Activated T-helper 2 cell treated with anti-CD3 and anti-CD28 coated beads, Interferon-gamma antibody, Interleukin-2, Interleukin-4, amounts not matched to agents 10 μg/mL and 5 μg/mL and 100 μg/mL, durations not matched to agents 14 hours and 24 hours and 36 hours (primary cell): ENCODE data around the gene PDCD1LG2. TPM values are rescaled to one million over a fixed set of nuclear protein-coding genes. Genes with fewer than 3 reads are reported as not detected.
"Not testable (repeated sequence)": the region's sequence is repeated elsewhere in the genome, so short reads cannot be mapped to it uniquely, and the experiment has no call there.

Experiments used
- DNase-seq: peaks from one replicate; pipeline ENCODE4 v3.0.0; 2021; ENCODE audit warnings: low spot score
- H3K27ac Mint-ChIP-seq: one replicate; pipeline ENCODE4 v1.8.0; 2021; ENCODE audit warnings: mixed read lengths
- H3K27me3 Mint-ChIP-seq: one replicate; pipeline ENCODE4 v1.8.0; 2021; ENCODE audit warnings: low read depth, mixed read lengths
- H3K36me3 Mint-ChIP-seq: one replicate; pipeline ENCODE4 v1.8.0; 2021; ENCODE audit warnings: low read depth, mixed read lengths
- H3K4me1 Mint-ChIP-seq: one replicate; pipeline ENCODE4 v1.8.0; 2021; ENCODE audit warnings: low read depth, mixed read lengths
- H3K4me3 Mint-ChIP-seq: one replicate; pipeline ENCODE4 v1.8.0; 2021; ENCODE audit warnings: low read depth, mild to moderate bottlenecking, moderate library complexity, mixed read lengths
- H3K9me3 Mint-ChIP-seq: one replicate; pipeline ENCODE4 v1.8.0; 2021; ENCODE audit warnings: mixed read lengths
- intact Hi-C: fragments of 100-400 bp; cut with micrococcal nuclease; formaldehyde crosslinking; loops from one replicate; pipeline ENCODE4 v1.15.1; 2023
- total RNA-seq: library from RNA; stranded (reverse); gene quantifications from 2 replicates; pipeline ENCODE4 v1.2.3, GENCODE V29; 2022

The PDCD1LG2 gene
- total RNA-seq, 1 donor from 2014 or later, result 1.7 TPM

DNA sequence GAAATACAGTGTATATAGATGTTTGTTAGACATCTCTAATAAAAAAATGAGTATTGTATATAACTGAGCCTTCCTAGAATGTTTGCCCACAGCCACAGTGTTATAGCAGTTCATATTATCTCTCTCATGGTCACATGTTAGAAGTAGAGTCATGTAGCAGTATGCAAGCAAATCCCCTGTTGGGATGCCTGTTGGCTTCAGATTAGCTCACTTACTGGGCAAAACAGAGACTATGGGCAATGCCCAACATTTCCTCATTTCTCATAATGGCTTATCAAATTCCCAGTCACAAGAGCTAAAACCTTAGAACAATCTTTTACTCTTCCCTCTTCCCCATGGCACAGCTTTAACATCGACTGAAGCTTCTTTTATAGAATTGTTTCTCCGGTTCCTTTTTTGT, 27.0 kb upstream of the PDCD1LG2 start:
- H3K4me1 Mint-ChIP-seq, result peaks cover 10% of the 10 kb centered on the region
- H3K27me3 Mint-ChIP-seq, result no peaks in the 10 kb centered on the region
- H3K27ac Mint-ChIP-seq, result no peak overlapping the region
- no peaks in the 10 kb centered on the region for H3K36me3 Mint-ChIP-seq
- no peak for DNase-seq
- intact Hi-C loops, result no loop called here
- peaks cover 5% of the 10 kb centered on the region for H3K9me3 Mint-ChIP-seq
- H3K4me3 Mint-ChIP-seq, result no peak overlapping the region

DNA sequence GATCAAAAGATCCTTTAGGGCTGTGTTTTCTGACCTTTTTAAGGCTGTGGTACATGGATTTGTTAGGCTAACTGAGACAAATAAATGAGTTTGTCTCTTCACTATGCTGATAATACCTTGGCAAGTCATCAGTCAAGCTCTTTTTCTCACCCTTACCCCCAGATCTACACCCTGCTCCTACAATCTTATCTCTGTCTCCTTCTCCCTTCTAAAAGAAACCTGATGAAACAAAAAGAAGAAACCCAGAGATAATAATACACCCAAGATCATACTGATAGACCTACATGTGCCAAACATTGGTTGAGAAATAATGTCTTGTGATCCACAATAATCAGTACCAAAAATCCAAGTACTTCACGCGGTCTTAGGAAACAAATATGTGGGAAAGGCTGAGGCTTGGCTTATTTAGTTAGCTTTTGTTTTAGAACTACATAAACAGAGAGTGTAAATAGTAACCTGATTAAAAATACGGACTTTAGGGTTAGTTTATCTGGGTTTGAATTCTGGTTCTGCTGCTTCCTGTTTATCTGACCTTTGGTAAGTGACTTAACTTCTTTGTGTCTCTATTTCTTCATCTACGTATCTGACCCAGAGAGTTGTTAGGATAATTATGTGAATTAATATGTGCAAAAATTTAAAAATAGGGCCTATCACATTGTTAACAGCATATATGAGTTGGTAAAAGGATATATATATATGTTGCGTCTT, 24.8 kb upstream of the PDCD1LG2 start:
- Mint-ChIP-seq H3K27me3 (no peaks in the 10 kb centered on the region), H3K27ac (no peak overlapping the region), H3K4me3 (no peak overlapping the region), H3K9me3 (no peaks in the 10 kb centered on the region), H3K4me1 (peaks cover 7% of the 10 kb centered on the region), H3K36me3 (no peaks in the 10 kb centered on the region)
- intact Hi-C loops, result no loop called here
- no peak for DNase-seq

DNA sequence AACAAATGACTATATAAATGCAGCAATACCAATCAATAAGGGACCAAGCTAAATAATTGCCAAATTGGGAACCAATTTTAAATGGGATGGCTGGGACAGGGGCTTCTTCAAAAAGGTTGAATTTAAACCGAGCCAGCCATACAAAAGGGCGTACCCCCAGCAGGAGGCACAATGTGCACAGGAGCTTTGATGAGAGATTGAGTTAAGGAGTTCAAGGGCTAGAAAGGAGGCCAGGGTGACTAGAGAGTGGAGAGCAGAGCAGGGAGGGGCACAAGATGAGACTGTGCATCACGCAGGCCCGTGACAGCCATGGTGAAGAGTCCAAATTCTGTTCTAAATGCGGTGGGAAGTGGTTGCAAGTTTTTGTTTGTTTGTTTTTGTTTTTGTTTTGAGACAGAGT, 23.3 kb upstream of the PDCD1LG2 start:
- no peak overlapping the region for H3K27ac Mint-ChIP-seq
- H3K9me3 Mint-ChIP-seq, result no peaks in the 10 kb centered on the region
- intact Hi-C loops, result no loop called here
- no peaks in the 10 kb centered on the region for H3K27me3 Mint-ChIP-seq
- H3K4me1 Mint-ChIP-seq, result peaks cover 6% of the 10 kb centered on the region
- DNase-seq, result no peak
- H3K36me3 Mint-ChIP-seq, result no peaks in the 10 kb centered on the region
- H3K4me3 Mint-ChIP-seq, result no peak overlapping the region

GRCh38 chr9:5488221-5489008, 21.9 kb upstream of the PDCD1LG2 start:
- no peak for DNase-seq
- H3K27ac Mint-ChIP-seq, result no peak overlapping the region
- intact Hi-C loops, result no loop called here
- H3K27me3 Mint-ChIP-seq, result no peaks in the 10 kb centered on the region
- H3K4me3 Mint-ChIP-seq, result no peak overlapping the region
- H3K36me3 Mint-ChIP-seq, result no peaks in the 10 kb centered on the region
- H3K4me1 Mint-ChIP-seq, result peaks cover 12% of the 10 kb centered on the region
- peaks cover 1% of the 10 kb centered on the region for H3K9me3 Mint-ChIP-seq

GRCh38 chr9:5489630-5490490, 20.5 kb upstream of the PDCD1LG2 start:
- H3K4me3 Mint-ChIP-seq, result no peak overlapping the region
- intact Hi-C loops, result no loop called here
- peaks cover 21% of the 10 kb centered on the region for H3K4me1 Mint-ChIP-seq
- H3K27ac Mint-ChIP-seq, result no peak overlapping the region
- no peaks in the 10 kb centered on the region for H3K27me3 Mint-ChIP-seq
- DNase-seq, result no peak
- H3K36me3 Mint-ChIP-seq, result peaks cover 4% of the 10 kb centered on the region
- peaks cover 10% of the 10 kb centered on the region for H3K9me3 Mint-ChIP-seq

GRCh38 chr9:5492965-5493678, 17.2 kb upstream of the PDCD1LG2 start:
- Mint-ChIP-seq H3K4me1 (peaks cover 20% of the 10 kb centered on the region), H3K27me3 (no peaks in the 10 kb centered on the region), H3K9me3 (peaks cover 10% of the 10 kb centered on the region), H3K36me3 (peaks cover 4% of the 10 kb centered on the region), H3K27ac (peak overlapping the region; percentile 43), H3K4me3 (no peak overlapping the region)
- intact Hi-C loops, result loop anchor here (1.0 kb wide), 2 partner anchors 17 to 34 kb away; partner anchors contain the start of gene PDCD1LG2
- DNase-seq, result no peak

GRCh38 chr9:5493679-5494511, 16.4 kb upstream of the PDCD1LG2 start:
- Mint-ChIP-seq H3K27ac (peak overlapping the region; percentile 43), H3K36me3 (peaks cover 4% of the 10 kb centered on the region), H3K9me3 (peaks cover 10% of the 10 kb centered on the region), H3K27me3 (no peaks in the 10 kb centered on the region), H3K4me3 (no peak overlapping the region), H3K4me1 (peaks cover 20% of the 10 kb centered on the region)
- DNase-seq, result no peak
- intact Hi-C loops, result loop anchor here (1.0 kb wide), 2 partner anchors 16 to 35 kb away; partner anchors contain the start of gene PDCD1LG2

GRCh38 chr9:5494765-5495164, 15.6 kb upstream of the PDCD1LG2 start:
- intact Hi-C loops, H3K36me3 Mint-ChIP-seq, H3K27me3 Mint-ChIP-seq, H3K4me3 Mint-ChIP-seq, DNase-seq, H3K27ac Mint-ChIP-seq, H3K9me3 Mint-ChIP-seq: not testable (repeated sequence)
- peaks cover 16% of the 10 kb centered on the region for H3K4me1 Mint-ChIP-seq

DNA sequence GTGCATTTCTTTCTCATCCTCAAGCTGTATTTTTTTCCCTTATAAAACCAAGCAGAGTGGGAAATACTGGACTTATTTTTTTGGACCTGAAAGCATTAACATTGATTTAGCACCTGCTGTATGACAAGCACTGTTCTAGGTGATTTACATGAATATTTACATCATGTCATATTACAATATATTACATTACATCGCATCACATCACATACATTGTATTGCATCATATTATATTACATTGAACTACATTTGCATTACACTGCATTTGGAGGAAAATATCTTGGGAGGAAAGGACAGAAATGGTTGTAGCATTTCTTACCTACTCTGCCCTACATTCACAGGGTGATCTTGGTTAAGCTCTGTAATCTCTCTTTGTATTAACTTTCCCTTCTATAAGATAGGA, 11.2 kb upstream of the PDCD1LG2 start:
- DNase-seq, result no peak
- no peak overlapping the region for H3K27ac Mint-ChIP-seq
- peaks cover 10% of the 10 kb centered on the region for H3K9me3 Mint-ChIP-seq
- H3K4me1 Mint-ChIP-seq, result peaks cover 5% of the 10 kb centered on the region
- peaks cover 2% of the 10 kb centered on the region for H3K36me3 Mint-ChIP-seq
- no peaks in the 10 kb centered on the region for H3K27me3 Mint-ChIP-seq
- intact Hi-C loops, result no loop called here
- H3K4me3 Mint-ChIP-seq, result no peak overlapping the region

GRCh38 chr9:5499889-5500398, 10.4 kb upstream of the PDCD1LG2 start:
- no peak for DNase-seq
- Mint-ChIP-seq H3K27me3 (no peaks in the 10 kb centered on the region), H3K4me3 (no peak overlapping the region), H3K36me3 (peaks cover 6% of the 10 kb centered on the region), H3K9me3 (peaks cover 11% of the 10 kb centered on the region), H3K27ac (no peak overlapping the region), H3K4me1 (peaks cover 6% of the 10 kb centered on the region)
- intact Hi-C loops, result no loop called here

- Mint-ChIP-seq H3K27ac (no peak overlapping the region), H3K4me3 (no peak overlapping the region), H3K27me3 (no peaks in the 10 kb centered on the region), H3K4me1 (peaks cover 7% of the 10 kb centered on the region), H3K36me3 (peaks cover 13% of the 10 kb centered on the region), H3K9me3 (peaks cover 18% of the 10 kb centered on the region)
- intact Hi-C loops, result no loop called here
- no peak for DNase-seq
Observed at GRCh38 chr9:5500441-5501235, 9.7 kb upstream of the PDCD1LG2 start.
